ENCODE results near the gene CYP2J2. TPM values are rescaled to one million over a fixed set of nuclear protein-coding genes. Genes with fewer than 3 reads are reported as not detected.

The CYP2J2 gene
- total RNA-seq, 1 donor from 2014 or later, result 2.7 TPM

DNA sequence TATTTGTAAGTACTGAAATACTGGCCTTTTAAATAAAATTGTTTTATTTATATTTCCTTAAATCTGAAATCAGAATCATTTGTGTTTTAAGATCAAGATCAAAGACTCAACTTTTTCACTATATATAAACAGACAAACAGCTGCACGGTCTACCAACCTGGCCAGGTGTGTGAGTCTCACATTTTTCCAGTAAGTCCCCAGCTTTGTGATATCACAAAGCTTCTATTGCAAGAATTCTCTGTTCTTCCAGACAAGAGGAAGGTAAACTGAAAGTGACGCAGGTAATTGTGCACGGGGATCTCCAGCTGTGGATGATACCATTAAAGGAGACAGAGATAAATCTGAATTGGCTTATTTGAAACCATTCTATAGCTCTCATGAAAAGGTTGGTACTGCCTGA lies 41.2 kb upstream of the CYP2J2 start:
- no peak overlapping the region for H3K4me3 ChIP-seq
- intact Hi-C loops (cut with DNase I), result no loop called here

DNA sequence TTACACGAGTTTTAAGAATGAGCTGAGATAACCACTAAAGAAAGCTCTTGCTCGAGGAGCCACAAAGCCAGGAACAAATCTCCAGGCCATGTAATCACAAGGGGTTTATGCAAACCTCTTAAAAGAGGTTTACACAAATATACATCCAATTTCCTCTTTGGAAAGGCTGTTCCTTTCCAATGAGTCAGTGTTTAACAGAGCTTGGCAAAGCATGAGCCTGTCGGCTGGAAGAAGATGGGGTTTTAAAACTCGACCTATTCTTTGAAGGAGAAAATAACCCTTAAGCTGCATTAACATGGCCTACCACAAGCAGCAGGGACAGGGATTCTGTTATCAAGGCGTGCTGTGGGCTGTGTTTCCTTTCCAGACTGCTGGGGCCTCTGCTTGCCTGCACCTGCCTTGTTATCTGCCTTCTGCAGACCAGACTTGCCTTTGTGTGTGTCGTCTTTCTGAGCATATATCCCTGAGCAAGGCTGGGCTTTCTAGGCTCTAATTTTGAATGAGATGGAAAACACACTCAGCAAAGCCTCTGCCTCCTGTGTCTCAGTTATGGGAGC lies 40.6 kb upstream of the CYP2J2 start:
- Histone ChIP-seq H3K4me1 (peaks cover 6% of the 10 kb centered on the region), H3K36me3 (no peaks in the 10 kb centered on the region), H3K9me3 (no peaks in the 10 kb centered on the region), H3K27ac (no peak overlapping the region), H3K4me3 (no peak overlapping the region), H3K27me3 (ENCODE audit: low read depth) (no peaks in the 10 kb centered on the region)
- intact Hi-C loops (cut with DNase I), result no loop called here
- ATAC-seq, result peak in 1 of 2 donors; percentile 46
- TF ChIP-seq CTCF (IDR thresholded peaks at IDR 0.05), result no peak
- DNase-seq, result no peak

More for the DNA sequence above, 41.2 kb upstream of the CYP2J2 start:
- no peaks in the 10 kb centered on the region for H3K9me3 ChIP-seq
- no peaks in the 10 kb centered on the region for H3K27me3 ChIP-seq (ENCODE audit: low read depth)
- no peaks in the 10 kb centered on the region for H3K36me3 ChIP-seq
- no peak overlapping the region for H3K27ac ChIP-seq
- TF ChIP-seq CTCF (IDR thresholded peaks at IDR 0.05), result no peak
- peaks cover 6% of the 10 kb centered on the region for H3K4me1 ChIP-seq
- DNase-seq (no peak), ATAC-seq (no peak)

- H3K27me3 ChIP-seq (ENCODE audit: low read depth), result no peaks in the 10 kb centered on the region
- no peaks in the 10 kb centered on the region for H3K36me3 ChIP-seq
- no peak overlapping the region for H3K27ac ChIP-seq
- intact Hi-C loops (cut with DNase I), result no loop called here
- ATAC-seq (no peak), DNase-seq (no peak)
- no peaks in the 10 kb centered on the region for H3K4me1 ChIP-seq
- TF ChIP-seq CTCF (IDR thresholded peaks at IDR 0.05), result no peak
- H3K4me3 ChIP-seq, result no peak overlapping the region
- H3K9me3 ChIP-seq, result no peaks in the 10 kb centered on the region
Observed at GRCh38 chr1:59952065-59952464, 25.5 kb upstream of the CYP2J2 start.

GRCh38 chr1:59949648-59950047 lies 23.1 kb upstream of the CYP2J2 start:
- intact Hi-C loops (cut with DNase I), result no loop called here
- Histone ChIP-seq H3K4me3 (no peak overlapping the region), H3K27me3 (ENCODE audit: low read depth) (no peaks in the 10 kb centered on the region), H3K9me3 (no peaks in the 10 kb centered on the region), H3K36me3 (no peaks in the 10 kb centered on the region), H3K27ac (no peak overlapping the region), H3K4me1 (no peaks in the 10 kb centered on the region)
- ATAC-seq (no peak), DNase-seq (no peak)
- no peak for TF ChIP-seq CTCF (IDR thresholded peaks at IDR 0.05)

DNA sequence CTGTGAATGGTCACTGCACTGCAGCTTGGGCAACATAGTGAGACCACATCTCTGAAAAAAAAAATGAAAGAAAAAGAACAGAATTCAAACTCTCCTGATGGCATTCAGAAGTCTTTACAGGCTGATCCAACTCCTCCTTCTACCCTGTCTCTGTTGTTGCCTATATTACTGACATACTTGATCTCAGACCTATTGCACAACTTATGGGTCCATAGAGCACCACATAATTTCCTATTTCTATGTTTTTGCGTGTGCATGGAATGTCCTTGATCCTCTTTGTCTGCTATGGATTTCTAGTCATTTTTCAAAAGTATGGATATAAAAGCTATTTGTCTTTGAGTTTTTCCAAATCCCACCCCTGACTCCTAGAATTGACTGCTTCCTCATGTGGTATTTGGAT lies 22.4 kb upstream of the CYP2J2 start:
- no peak overlapping the region for H3K4me3 ChIP-seq
- DNase-seq, result no peak
- no peaks in the 10 kb centered on the region for H3K4me1 ChIP-seq
- intact Hi-C loops (cut with DNase I), result no loop called here
- H3K9me3 ChIP-seq, result no peaks in the 10 kb centered on the region
- no peaks in the 10 kb centered on the region for H3K36me3 ChIP-seq
- H3K27ac ChIP-seq, result no peak overlapping the region
- no peak for TF ChIP-seq CTCF (IDR thresholded peaks at IDR 0.05)
- no peak for ATAC-seq
- H3K27me3 ChIP-seq (ENCODE audit: low read depth), result no peaks in the 10 kb centered on the region
